Mesenchymal stem cell (in vitro differentiated cells and primary cell): ENCODE data around the gene KRTAP5-1.
"Not testable (repeated sequence)": the region's sequence is repeated elsewhere in the genome, so short reads cannot be mapped to it uniquely, and the experiment has no call there.

Experiments used
- DNase-seq: peaks from one replicate; pipeline ENCODE4 v3.0.0-alpha.2; 2013
- H2AFZ ChIP-seq: one replicate; pipeline ENCODE4 v1.6.1; 2013; ENCODE audit warnings: low read depth, mild to moderate bottlenecking, control low read depth, inconsistent platforms, low read length, moderate library complexity
- H2AK5ac ChIP-seq: 2 replicates; pipeline ENCODE4 v1.6.1; 2013; ENCODE audit warnings: low read length, moderate library complexity, mild to moderate bottlenecking, inconsistent platforms; ENCODE audit not compliant: severe bottlenecking
- H2BK120ac ChIP-seq: one replicate; pipeline ENCODE4 v1.6.1; 2013; ENCODE audit warnings: low read depth, mild to moderate bottlenecking, inconsistent platforms, low read length, moderate library complexity
- H2BK12ac ChIP-seq, 2 experiments: one replicate each; pipeline ENCODE4 v1.6.1; 2013; ENCODE audit warnings: inconsistent platforms in 2 of 2, low read length in 2 of 2, mild to moderate bottlenecking in 2 of 2, moderate library complexity in 2 of 2, control low read depth in 1 of 2
- H2BK15ac ChIP-seq: one replicate; pipeline ENCODE4 v1.6.1; 2013; ENCODE audit warnings: mild to moderate bottlenecking, low read depth, inconsistent platforms; ENCODE audit not compliant: poor library complexity, severe bottlenecking
- H2BK5ac ChIP-seq: 2 replicates; pipeline ENCODE4 v1.6.1; 2013; ENCODE audit warnings: low read depth, mild to moderate bottlenecking, low read length, control low read depth, inconsistent platforms; ENCODE audit not compliant: poor library complexity, severe bottlenecking
- H3K14ac ChIP-seq, 2 experiments: one replicate each; pipeline ENCODE4 v1.6.1; 2013; ENCODE audit warnings: inconsistent platforms in 2 of 2, low read length in 2 of 2, control low read depth in 1 of 2, mild to moderate bottlenecking in 1 of 2, moderate library complexity in 1 of 2
- H3K18ac ChIP-seq, 2 experiments: one replicate each; pipeline ENCODE4 v1.6.1; 2013; ENCODE audit warnings: inconsistent platforms in 2 of 2, low read length in 2 of 2, control low read depth in 1 of 2, low read depth in 1 of 2, mild to moderate bottlenecking in 1 of 2
- H3K23ac ChIP-seq, 2 experiments: one replicate each; pipeline ENCODE4 v1.6.1; 2013; ENCODE audit warnings: inconsistent platforms in 2 of 2, low read length in 2 of 2, mild to moderate bottlenecking in 2 of 2, moderate library complexity in 2 of 2, control low read depth in 1 of 2
- H3K27ac ChIP-seq: 2 replicates; pipeline ENCODE4 v1.5.1; 2013; ENCODE audit warnings: mild to moderate bottlenecking, moderate library complexity, low read length, control low read depth, inconsistent platforms; ENCODE audit not compliant: poor library complexity, severe bottlenecking
- H3K27me3 ChIP-seq, 2 experiments: 2 replicates each; pipeline versions ENCODE4 v1.6.1 to v1.7.0; 2013; ENCODE audit warnings: low read length in 2 of 2, mild to moderate bottlenecking in 2 of 2, moderate library complexity in 2 of 2, control low read depth in 1 of 2, inconsistent platforms in 1 of 2; ENCODE audit not compliant: control insufficient read depth in 1 of 2, insufficient read depth in 1 of 2
- H3K36me3 ChIP-seq, 2 experiments: 2 replicates each; pipeline versions ENCODE4 v1.6.1 to v1.7.0; 2013; ENCODE audit warnings: low read length in 2 of 2, control low read depth in 1 of 2, inconsistent platforms in 1 of 2, low read depth in 1 of 2, mild to moderate bottlenecking in 1 of 2; ENCODE audit not compliant: insufficient read depth in 2 of 2, control insufficient read depth in 1 of 2
- H3K4ac ChIP-seq, 2 experiments: one replicate each; pipeline ENCODE4 v1.6.1; 2013; ENCODE audit warnings: inconsistent platforms in 2 of 2, low read length in 2 of 2, mild to moderate bottlenecking in 2 of 2, moderate library complexity in 2 of 2, control low read depth in 1 of 2, low read depth in 1 of 2
- H3K4me1 ChIP-seq: 2 replicates; pipeline ENCODE4 v1.6.1; 2013; ENCODE audit warnings: low read depth, low read length, control low read depth; ENCODE audit not compliant: control insufficient read depth, insufficient read depth
- H3K4me2 ChIP-seq: 2 replicates; pipeline ENCODE4 v1.6.1; 2013; ENCODE audit warnings: low read length, mild to moderate bottlenecking, inconsistent platforms; ENCODE audit not compliant: poor library complexity, severe bottlenecking
- H3K4me3 ChIP-seq, 2 experiments: 2 replicates each; pipeline versions ENCODE4 v1.5.1 to v1.7.0; 2013; ENCODE audit warnings: low read length in 2 of 2, mild to moderate bottlenecking in 2 of 2, control low read depth in 1 of 2, low read depth in 1 of 2; ENCODE audit not compliant: insufficient read depth in 1 of 2
- H3K79me1 ChIP-seq: replicated peaks from 2 replicates; pipeline ENCODE4 v1.6.1; 2013; ENCODE audit warnings: mild to moderate bottlenecking, control low read depth, low read length, inconsistent platforms; ENCODE audit not compliant: poor library complexity, severe bottlenecking
- H3K9ac ChIP-seq: 2 replicates; pipeline ENCODE4 v1.7.0; 2013; ENCODE audit warnings: mild to moderate bottlenecking, low read length, moderate library complexity
- H3K9me3 ChIP-seq: 2 replicates; pipeline ENCODE4 v1.7.0; 2013; ENCODE audit warnings: mild to moderate bottlenecking, low read length; ENCODE audit not compliant: control insufficient read depth
- H4K8ac ChIP-seq: one replicate; pipeline ENCODE4 v1.6.1; 2013; ENCODE audit warnings: inconsistent platforms, mild to moderate bottlenecking, low read length, moderate library complexity
- H4K91ac ChIP-seq: one replicate; pipeline ENCODE4 v1.6.1; 2013; ENCODE audit warnings: mild to moderate bottlenecking, low read length, inconsistent platforms
- WGBS: methylation state at CpG from one replicate; pipeline ENCODE4 v1.1.7; 2013; ENCODE audit warnings: mixed read lengths; 5-methylcytosine and 5-hydroxymethylcytosine counted together

KRTAP5-1 gene

GRCh38 chr11:1582909-1583308 is 2.2 kb downstream of the KRTAP5-1 start:
- not testable (repeated sequence) for H3K36me3 ChIP-seq, H4K8ac ChIP-seq, H2BK5ac ChIP-seq, H2BK15ac ChIP-seq, H3K23ac ChIP-seq, H2AK5ac ChIP-seq, DNase-seq, H4K91ac ChIP-seq, H3K4me3 ChIP-seq, H3K79me1 ChIP-seq, H3K4me2 ChIP-seq, H3K27ac ChIP-seq, H2BK120ac ChIP-seq, H3K4ac ChIP-seq, H3K9ac ChIP-seq, H2AFZ ChIP-seq, H2BK12ac ChIP-seq, H3K4me1 ChIP-seq, H3K14ac ChIP-seq, H3K18ac ChIP-seq
- Histone ChIP-seq H3K27me3 (peaks cover 21 to 45% of the 10 kb centered on the region in 2 experiments), H3K9me3 (peaks cover 11% of the 10 kb centered on the region)
- WGBS: 94% methylated on average over 1 of the region's 2 CpGs

- H3K9ac ChIP-seq: no peak overlapping the region
- no peak overlapping the region for H2BK120ac ChIP-seq
- no peaks in the 10 kb centered on the region for H3K36me3 ChIP-seq
- H3K14ac ChIP-seq: no peak overlapping the region
- H2BK5ac ChIP-seq: no peak overlapping the region
- H3K4me1 ChIP-seq: peaks cover 2% of the 10 kb centered on the region
- no peak overlapping the region for H3K4ac ChIP-seq
- whole genome bisulfite sequencing: 88% methylated on average over 9 of the region's 9 CpGs
- H2BK12ac ChIP-seq: no peak overlapping the region
- peaks cover 18 to 39% of the 10 kb centered on the region in 2 experiments for H3K27me3 ChIP-seq
- H3K18ac ChIP-seq: no peak overlapping the region
- H3K9me3 ChIP-seq: peaks cover 12% of the 10 kb centered on the region
- no peak overlapping the region for H2BK15ac ChIP-seq
- no peak overlapping the region for H4K8ac ChIP-seq
- no peak overlapping the region for H4K91ac ChIP-seq
- DNase-seq: no peak
- no peak overlapping the region for H3K27ac ChIP-seq
- no peaks in the 10 kb centered on the region for H3K79me1 ChIP-seq
- no peak overlapping the region for H3K23ac ChIP-seq
- H3K4me2 ChIP-seq: no peak overlapping the region
- no peak overlapping the region for H2AK5ac ChIP-seq
- H3K4me3 ChIP-seq: no peak overlapping the region
- no peak overlapping the region for H2AFZ ChIP-seq
These were observed 3.1 kb downstream of the KRTAP5-1 start for GRCh38 chr11:1581976-1582375.

- H3K9ac ChIP-seq: no peak overlapping the region
- no peak overlapping the region for H4K8ac ChIP-seq
- peaks cover 17% of the 10 kb centered on the region for H3K4me1 ChIP-seq
- H3K23ac ChIP-seq: no peak overlapping the region
- 78% methylated on average over 6 of the region's 6 CpGs for WGBS
- H3K4me3 ChIP-seq: no peak overlapping the region
- no peaks in the 10 kb centered on the region for H3K36me3 ChIP-seq
- no peak overlapping the region for H2AK5ac ChIP-seq
- no peak overlapping the region for H2BK15ac ChIP-seq
- no peak overlapping the region for H3K4ac ChIP-seq
- H2BK12ac ChIP-seq: no peak overlapping the region
- H2AFZ ChIP-seq: no peak overlapping the region
- no peak overlapping the region for H3K18ac ChIP-seq
- DNase-seq: no peak
- H3K4me2 ChIP-seq: no peak overlapping the region
- H2BK120ac ChIP-seq: no peak overlapping the region
- H2BK5ac ChIP-seq: no peak overlapping the region
- no peak overlapping the region for H4K91ac ChIP-seq
- no peaks in the 10 kb centered on the region for H3K79me1 ChIP-seq
- no peak overlapping the region for H3K27ac ChIP-seq
- H3K14ac ChIP-seq: no peak overlapping the region
- H3K9me3 ChIP-seq: peaks cover 12% of the 10 kb centered on the region
- peaks cover 26 to 43% of the 10 kb centered on the region in 2 experiments for H3K27me3 ChIP-seq
These were observed 8.3 kb downstream of the KRTAP5-1 start for GRCh38 chr11:1576825-1577224.

GRCh38 chr11:1575756-1576155 is 9.3 kb downstream of the KRTAP5-1 start:
- H3K27ac ChIP-seq, H3K23ac ChIP-seq, H2AK5ac ChIP-seq, DNase-seq, H2BK5ac ChIP-seq, H4K91ac ChIP-seq, H3K4me2 ChIP-seq, H3K9ac ChIP-seq, H2AFZ ChIP-seq, H4K8ac ChIP-seq, H3K14ac ChIP-seq, H2BK12ac ChIP-seq, H3K4ac ChIP-seq, H3K36me3 ChIP-seq, H2BK15ac ChIP-seq, H3K4me3 ChIP-seq, H3K79me1 ChIP-seq, H2BK120ac ChIP-seq, H3K18ac ChIP-seq: not testable (repeated sequence)
- peaks cover 26 to 50% of the 10 kb centered on the region in 2 experiments for H3K27me3 ChIP-seq
- H3K9me3 ChIP-seq: peaks cover 12% of the 10 kb centered on the region
- whole genome bisulfite sequencing: 89% methylated on average over 16 of the region's 16 CpGs
- peaks cover 24% of the 10 kb centered on the region for H3K4me1 ChIP-seq
